Gastroesophageal sphincter (tissue), 3 donors: ENCODE measurements around the gene ZKSCAN3.

ENCODE experiments used
- EP300 ChIP-seq: sonication (generic); formaldehyde crosslinking; IDR thresholded peaks from one replicate; pipeline ENCODE4 v1.6.1; 2017; ENCODE audit warnings: antibody characterized with exemption, mild to moderate bottlenecking
- POLR2A ChIP-seq, 2 donors: fragments of 450-650 bp; IDR thresholded peaks; one replicate each; pipeline ENCODE4 v1.6.1; 2017; ENCODE audit warnings: antibody characterized with exemption in 2 of 2, mild to moderate bottlenecking in 2 of 2, moderate library complexity in 1 of 2
- TF ChIP-seq, protein P1 (sequence below), 4 experiments: fragments of 200-600 bp in 2 of 4; fragments of 450-650 bp in 2 of 4; sonication (generic) in 1 of 4; IDR thresholded peaks; one replicate each; pipeline ENCODE4 v1.5.1; 2017 to 2019; ENCODE audit warnings: antibody characterized with exemption in 4 of 4, mild to moderate bottlenecking in 2 of 4, moderate library complexity in 2 of 4

- TF ChIP-seq, protein P1, sequence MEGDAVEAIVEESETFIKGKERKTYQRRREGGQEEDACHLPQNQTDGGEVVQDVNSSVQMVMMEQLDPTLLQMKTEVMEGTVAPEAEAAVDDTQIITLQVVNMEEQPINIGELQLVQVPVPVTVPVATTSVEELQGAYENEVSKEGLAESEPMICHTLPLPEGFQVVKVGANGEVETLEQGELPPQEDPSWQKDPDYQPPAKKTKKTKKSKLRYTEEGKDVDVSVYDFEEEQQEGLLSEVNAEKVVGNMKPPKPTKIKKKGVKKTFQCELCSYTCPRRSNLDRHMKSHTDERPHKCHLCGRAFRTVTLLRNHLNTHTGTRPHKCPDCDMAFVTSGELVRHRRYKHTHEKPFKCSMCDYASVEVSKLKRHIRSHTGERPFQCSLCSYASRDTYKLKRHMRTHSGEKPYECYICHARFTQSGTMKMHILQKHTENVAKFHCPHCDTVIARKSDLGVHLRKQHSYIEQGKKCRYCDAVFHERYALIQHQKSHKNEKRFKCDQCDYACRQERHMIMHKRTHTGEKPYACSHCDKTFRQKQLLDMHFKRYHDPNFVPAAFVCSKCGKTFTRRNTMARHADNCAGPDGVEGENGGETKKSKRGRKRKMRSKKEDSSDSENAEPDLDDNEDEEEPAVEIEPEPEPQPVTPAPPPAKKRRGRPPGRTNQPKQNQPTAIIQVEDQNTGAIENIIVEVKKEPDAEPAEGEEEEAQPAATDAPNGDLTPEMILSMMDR (IDR thresholded peaks at IDR 0.05) = no peak
- TF ChIP-seq EP300 (no peak), POLR2A (IDR thresholded peaks at IDR 0.05) (no peak)
Observed at GRCh38 chr6:28333599-28334018, 16.1 kb upstream of the ZKSCAN3 start.
